HG03342 (cell line): ENCODE data around the gene DPP10.

Experiments
- ATAC-seq: cut with Tn5 transposase; IDR thresholded peaks from one replicate; pipeline ENCODE4 v1.9.1; 2021; ENCODE audit warnings: mild to moderate bottlenecking, moderate library complexity; ENCODE audit not compliant: unreplicated experiment

The DPP10 gene

GRCh38 chr2:114789989-114790388, 347.5 kb downstream of the DPP10 start:
- ATAC-seq, result no peak

DNA sequence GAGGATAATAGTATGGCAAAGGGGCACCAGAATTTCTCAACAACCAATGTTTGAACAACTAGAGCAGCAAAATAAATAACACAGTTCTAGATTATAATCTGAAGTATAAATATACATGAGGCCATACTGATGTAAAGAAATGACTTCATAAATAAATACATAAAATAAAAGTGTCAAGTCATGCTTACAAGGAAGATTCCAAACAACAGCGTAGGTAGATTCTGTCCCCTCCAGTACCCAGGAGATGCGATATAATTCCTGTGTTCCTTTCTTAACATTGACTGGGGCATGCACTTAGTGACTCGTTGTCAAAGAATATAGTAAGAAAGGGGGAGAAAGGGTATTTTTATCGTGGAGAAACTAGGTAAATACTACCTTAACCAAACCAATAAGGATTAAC, 355.1 kb downstream of the DPP10 start:
- ATAC-seq, result no peak

- ATAC-seq, result no peak
Measured at GRCh38 chr2:114797942-114798341, 355.5 kb downstream of the DPP10 start.

- ATAC-seq, result no peak
Measured at GRCh38 chr2:114800371-114800770, 357.9 kb downstream of the DPP10 start.

GRCh38 chr2:114805195-114805594, 362.8 kb downstream of the DPP10 start:
- ATAC-seq, result no peak

DNA sequence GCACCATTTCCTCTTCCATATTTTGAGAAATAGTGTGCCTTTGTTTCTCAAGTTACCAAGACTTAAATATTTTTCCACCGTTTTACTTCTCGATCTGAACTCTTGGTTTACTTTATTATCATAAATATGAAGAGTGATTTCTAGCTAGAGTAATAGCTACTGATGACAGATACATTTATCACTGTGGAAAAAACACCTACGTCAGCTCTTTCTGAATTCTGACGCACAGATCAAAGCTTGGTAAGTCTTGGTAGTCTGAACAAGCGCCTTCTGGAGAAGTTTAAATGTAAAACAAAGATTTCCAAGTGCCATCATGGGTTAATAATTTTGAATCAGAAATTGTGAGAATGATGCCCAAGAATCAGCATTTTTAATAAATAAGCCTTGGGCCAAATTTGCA, 367.7 kb downstream of the DPP10 start:
- ATAC-seq, result no peak

- ATAC-seq, result no peak
Measured at GRCh38 chr2:114812261-114812660, 369.8 kb downstream of the DPP10 start.

DNA sequence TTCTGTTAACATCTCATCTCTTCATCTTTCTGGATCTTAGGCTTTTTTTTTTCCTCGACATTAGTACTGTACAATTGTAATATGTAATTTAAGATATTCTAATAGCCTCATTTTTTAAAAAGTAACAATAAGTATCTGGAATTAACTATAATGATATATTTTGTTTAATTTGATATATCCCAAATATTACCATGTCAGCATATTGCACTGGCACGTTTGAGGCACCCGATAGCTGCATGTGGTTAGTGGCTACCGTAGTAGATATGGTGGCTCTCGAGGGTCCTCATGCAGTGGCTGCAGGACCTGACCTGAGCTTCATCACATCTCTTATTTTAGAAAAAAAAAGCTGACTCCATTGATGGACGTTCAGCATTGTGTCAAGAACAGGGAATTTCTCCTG, 371.9 kb downstream of the DPP10 start:
- no peak for ATAC-seq

DNA sequence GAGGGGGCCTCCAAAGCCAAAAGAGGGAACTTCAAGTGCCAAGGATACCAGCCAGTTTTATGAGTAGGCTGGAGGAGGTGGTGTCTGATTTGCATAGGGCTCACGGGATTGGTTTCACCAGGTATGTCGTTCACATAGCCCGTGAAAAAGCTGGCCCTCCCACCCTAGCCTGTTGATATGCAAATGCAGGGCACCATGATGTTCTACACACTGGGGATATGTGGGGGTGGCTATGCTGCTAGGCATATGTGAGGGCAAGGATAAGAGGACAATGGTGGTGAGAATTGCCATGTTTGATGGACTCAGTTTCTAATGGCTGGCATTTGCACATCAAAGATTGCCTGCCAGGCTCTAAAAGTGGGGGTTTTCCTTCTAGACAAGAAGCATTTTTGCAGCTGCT, 378.6 kb downstream of the DPP10 start:
- no peak for ATAC-seq

DNA sequence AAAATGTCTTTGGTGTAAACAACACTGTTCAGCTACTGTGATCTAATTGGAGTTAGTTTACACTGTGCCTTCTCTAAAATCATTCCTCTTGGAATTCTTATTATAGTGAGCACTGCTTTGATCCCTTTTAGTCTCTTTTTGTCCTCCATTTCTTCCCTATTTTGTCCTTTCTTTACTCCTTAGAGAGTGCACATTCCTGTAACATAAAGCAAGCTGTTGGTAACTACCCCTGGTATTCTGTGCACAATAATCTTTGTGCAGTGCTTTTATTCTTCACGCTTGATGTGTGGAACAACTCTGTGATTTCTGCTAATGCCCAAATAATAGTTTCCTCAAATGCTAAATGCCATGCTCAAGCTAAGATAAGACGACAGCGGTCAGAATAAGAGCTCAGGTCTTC, 401.5 kb downstream of the DPP10 start:
- no peak for ATAC-seq

GRCh38 chr2:114857196-114857595, 414.8 kb downstream of the DPP10 start:
- ATAC-seq, result no peak

- ATAC-seq, result no peak
Measured at GRCh38 chr2:114859726-114860510, 417.5 kb downstream of the DPP10 start.

- no peak for ATAC-seq
Measured at GRCh38 chr2:114862243-114862642, 419.8 kb downstream of the DPP10 start.

DNA sequence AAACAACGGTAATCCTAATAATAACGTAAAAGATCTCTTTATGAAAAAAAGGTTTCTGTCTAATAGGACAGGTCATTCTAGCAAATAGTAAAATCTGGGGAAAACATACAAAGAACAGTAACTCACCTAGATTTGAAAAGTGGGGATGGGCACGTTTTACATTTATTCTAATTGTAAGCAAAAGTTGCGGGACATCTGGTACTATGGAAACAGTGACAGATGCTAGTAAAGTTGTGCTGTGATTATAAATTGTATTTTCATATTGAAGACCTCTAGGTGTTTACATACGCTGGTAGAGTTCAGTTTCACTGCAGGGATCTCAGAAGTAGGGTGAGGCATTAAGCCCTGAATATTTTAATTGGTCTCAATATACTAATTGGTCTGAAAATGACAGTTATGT, 422.5 kb downstream of the DPP10 start:
- ATAC-seq, result no peak

DNA sequence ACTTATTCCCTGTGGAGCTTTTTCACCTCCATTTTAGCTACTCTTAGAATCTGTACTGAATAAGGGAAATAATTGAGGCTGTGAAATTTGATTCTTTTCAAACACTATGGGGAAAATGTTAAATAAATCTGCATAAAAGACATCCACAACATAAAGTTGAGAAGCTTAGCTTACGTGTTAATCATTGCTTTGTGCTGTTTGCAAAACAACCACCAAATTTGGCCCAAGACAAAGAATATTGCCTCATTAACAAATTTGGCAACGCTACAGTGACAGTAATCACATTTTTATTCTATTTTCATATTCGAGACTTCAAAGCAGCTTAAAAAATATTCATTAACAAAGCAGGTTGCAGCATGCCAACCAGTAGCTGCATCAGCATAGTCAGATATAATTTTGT, 437.6 kb downstream of the DPP10 start:
- no peak for ATAC-seq

DNA sequence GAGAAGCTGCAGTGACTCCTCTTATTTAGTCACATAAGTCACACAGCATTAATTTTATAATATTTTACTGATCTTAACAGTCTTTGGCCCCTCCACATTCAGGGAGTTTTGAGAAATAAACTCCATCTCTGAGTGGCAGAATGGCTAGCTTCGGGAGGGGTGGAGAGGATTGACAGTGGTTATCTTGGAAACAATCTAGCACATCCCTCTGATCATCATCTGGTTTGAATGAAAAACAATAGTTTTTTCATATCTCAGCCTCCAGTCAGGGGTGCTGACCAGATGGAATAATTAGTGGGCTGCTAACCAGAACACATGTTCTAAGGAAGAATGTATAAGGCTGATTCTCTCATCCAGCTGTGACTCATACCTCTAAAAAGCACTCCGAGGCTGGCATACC, 477.5 kb downstream of the DPP10 start:
- no peak for ATAC-seq

- no peak for ATAC-seq
Measured at GRCh38 chr2:114922076-114922475, 479.6 kb downstream of the DPP10 start.

DNA sequence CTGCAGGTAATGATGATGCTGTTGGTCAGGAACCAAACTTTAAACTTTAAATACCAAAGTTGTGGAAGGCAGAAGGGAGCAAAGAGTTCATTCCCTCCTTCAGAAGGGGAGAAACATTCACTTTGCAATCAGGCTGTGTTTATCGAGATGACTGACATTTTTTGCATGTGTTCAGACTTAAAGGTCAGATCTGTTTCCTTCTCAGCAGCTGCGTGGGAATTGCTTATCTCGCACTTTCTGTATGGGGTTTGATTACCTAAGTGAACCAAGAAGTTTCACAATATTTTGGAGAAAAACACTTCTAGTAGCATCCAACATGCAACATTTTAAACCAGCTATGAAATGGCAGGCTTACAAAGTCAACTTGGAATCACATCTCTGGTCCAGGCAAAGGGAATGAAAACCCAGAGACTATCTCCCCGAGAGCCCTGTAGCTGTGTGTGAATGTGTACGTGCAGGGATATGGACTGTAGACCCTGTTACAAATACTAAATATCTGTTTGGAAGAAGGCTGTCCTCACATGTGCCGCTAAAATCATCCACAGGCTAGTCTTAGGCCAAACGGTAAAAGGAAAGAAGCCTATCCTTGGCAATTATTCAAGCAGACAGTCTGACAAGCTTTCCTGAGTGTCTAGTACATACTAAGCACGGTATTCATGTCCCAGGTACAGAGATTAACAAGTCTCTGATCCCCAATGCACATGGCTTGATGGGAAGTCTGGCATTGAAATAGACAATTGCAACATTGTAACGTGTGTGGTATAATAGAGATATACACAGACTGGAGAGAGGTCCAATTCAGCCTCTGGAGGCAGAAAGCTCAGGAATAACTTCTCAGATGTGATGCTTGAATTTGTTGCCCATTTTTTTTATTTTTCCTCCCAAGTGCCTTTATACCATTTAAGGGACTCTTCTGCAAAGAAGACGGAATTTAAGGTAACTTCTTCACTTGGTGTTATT, 483.1 kb downstream of the DPP10 start:
- ATAC-seq, result no peak

GRCh38 chr2:114926303-114926702, 483.9 kb downstream of the DPP10 start:
- no peak for ATAC-seq

DNA sequence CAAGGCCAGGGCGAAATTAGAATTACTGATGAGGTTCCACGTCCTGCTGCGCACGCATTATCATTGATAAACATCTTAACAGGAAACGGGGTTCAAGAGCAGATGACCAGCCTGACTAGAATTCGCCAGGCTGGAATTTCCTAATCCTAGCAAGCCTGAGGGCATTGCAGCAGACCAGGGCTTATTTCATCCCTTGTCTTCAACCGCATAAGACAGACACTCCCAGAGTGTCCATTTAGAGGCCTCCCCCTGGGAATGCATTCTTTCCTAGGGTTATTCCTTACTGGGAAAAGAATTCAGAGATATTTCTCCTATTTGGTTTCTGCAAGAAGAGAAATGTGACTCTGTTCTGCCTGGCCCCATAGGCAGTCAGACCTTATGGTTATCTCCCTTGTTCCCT, 486.8 kb downstream of the DPP10 start:
- ATAC-seq, result no peak

- ATAC-seq, result no peak
Measured at GRCh38 chr2:114933671-114934241, 491.3 kb downstream of the DPP10 start.

DNA sequence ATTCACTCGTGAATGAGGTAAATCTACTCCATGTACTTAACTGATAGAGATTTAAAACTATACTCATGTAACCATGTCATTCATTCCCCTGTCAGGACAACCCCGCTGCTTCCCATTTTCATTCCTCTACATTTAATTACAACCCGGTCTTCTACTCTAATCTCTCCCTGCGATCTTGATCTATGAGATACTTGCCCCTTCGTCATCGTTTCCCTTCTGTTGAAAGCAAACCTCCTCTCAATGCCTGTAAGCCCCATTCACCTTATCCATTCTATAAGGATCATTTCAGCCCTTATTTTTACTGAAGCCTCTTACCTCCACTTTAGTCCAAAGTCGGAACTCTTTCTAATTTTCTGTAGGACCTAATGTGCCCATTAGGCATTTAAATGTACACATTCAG, 492.6 kb downstream of the DPP10 start:
- ATAC-seq, result no peak
